HG03196 (cell line): Measurements from ENCODE around the gene CBX3.
"Not testable (repeated sequence)": the region's sequence is repeated elsewhere in the genome, so short reads cannot be mapped to it uniquely, and the experiment has no call there.

Experiments used
- ATAC-seq: cut with Tn5 transposase; IDR thresholded peaks from one replicate; pipeline ENCODE4 v1.9.1; 2021; ENCODE audit not compliant: unreplicated experiment

The CBX3 gene

DNA sequence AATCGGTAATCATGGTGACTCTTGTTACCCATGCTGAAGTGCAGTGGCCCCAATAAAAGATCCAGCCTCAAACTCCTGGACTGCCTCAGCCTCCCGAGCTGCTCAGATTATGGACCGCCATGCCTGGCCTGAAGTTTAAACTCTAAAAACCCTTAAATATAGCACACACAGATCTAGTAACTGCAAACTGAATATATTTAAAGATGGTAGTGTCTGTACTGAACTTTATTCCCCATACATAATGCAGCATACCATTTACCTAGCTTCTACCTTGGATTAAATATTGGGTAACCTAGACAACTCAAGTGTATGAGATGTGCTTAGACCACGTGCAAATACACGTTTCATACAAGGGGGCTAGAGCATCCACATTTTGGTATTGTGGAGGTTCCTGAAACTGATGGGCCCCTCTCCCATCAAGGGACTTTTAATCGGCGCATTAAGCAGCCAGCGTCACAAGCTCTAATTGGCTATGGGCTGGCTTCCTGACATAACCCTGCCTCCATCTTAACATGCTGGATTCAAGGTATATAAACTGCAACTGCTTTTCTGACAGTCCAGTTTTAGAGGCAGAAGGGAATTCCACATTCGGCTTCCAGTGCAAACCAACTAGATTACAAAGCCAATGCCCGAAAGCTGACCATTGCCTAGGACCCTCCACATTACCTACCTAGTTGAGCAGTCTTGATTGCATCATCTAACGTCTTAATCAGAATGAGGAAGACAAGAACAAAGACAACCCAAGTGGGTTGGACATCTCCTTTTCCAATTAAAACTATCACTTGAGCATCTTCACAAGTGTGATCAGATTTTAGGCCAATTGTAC, 14.0 kb upstream of the CBX3 start:
- no peak for ATAC-seq

DNA sequence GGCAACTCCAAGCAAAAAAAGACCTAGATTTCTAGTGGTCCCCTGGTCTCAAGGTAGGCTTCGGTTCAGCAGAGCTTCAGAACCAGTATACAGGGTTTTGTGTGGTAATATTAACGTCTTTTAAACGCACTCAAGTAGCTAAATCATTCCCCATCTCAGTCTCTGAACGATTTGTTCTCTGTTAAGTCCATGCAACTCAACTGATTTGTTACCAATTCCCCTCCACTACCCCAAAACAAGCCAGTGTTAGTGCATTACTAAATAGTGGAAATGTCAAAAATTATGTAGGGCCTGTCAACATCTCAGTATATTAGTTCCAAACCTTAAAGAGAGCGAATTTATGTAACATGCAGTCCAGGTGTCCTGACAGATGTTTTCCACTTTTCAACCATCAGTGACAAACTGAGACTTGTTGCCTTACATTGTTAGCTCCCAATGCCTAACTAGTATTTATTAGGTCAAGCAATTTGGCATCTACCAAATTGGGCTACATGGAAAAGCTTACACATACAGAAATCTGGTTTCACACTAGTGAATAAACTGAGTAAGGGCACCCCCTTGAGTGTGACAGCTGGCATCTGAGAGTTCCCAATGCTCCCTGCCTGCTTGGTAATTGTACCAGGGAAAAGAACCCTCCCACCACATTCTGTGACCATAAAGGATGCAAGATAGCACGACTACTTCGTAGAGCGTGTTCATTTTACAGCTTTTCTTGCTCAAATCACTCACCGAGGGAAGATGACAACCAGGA, 13.2 kb upstream of the CBX3 start:
- ATAC-seq: no peak

DNA sequence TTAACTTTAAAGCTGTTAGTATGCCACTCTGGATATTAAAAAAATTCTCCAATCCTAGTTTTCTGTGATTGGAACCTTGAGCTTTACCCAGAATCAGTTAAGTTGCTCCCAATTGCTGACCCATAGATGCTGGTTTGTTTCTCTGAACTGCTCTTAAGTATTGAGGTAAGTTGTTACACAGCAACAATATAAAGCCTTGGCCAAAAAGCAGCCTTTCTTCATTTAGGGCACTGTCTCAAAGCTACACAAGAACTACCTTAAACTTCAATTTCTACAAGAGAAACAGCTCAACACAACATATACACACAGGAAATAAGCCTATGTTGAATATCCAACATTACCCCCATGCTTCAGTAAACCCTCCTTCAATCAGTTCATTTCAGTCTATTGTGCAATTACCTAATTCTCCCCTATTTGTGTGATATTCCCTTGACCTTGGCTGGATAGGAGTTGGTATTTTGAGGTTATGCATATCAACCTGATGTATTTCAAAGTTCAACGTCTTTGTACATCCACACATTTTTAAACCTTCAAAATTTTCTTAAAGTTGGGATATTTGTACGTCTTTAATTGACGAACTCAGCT, 12.5 kb upstream of the CBX3 start:
- ATAC-seq: no peak

DNA sequence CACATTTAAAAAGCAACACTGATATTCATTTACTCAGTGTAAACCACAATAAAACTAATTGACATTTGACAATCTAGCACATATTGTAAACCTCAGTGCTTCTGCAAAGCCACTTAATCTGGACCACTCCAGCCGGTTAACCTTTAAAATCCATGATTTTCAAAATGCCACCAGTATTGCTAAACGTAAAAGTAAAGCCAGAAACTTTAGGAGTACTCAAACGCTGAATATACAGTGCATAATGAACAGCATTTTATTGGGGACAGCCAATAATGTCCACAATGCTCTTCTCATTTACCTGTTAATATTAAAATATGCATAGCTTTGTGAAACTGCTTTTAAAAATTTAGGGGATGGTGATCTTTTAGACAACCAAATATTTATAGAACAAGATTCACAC, 11.8 kb upstream of the CBX3 start:
- no peak for ATAC-seq

DNA sequence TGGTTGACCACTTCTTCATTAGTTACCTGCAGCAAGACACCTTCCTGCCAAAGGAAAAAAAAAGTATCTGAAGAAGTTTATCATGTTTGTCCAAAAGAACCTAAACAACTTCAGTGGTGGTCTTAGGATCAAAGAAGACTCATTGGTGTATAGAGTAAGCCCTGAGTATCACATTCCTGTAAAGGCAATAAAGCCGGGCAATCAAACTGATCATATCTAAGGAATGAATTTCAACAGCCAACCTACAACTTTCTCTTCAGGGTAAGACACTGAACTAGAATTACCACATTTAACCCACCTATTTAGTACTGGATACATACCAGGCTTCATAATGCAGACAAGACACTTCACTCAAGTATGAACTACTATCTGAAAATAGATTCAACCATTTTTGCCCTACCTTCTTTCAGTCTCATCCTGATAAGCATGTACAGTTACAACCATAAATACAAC, 11.1 kb upstream of the CBX3 start:
- ATAC-seq: no peak

DNA sequence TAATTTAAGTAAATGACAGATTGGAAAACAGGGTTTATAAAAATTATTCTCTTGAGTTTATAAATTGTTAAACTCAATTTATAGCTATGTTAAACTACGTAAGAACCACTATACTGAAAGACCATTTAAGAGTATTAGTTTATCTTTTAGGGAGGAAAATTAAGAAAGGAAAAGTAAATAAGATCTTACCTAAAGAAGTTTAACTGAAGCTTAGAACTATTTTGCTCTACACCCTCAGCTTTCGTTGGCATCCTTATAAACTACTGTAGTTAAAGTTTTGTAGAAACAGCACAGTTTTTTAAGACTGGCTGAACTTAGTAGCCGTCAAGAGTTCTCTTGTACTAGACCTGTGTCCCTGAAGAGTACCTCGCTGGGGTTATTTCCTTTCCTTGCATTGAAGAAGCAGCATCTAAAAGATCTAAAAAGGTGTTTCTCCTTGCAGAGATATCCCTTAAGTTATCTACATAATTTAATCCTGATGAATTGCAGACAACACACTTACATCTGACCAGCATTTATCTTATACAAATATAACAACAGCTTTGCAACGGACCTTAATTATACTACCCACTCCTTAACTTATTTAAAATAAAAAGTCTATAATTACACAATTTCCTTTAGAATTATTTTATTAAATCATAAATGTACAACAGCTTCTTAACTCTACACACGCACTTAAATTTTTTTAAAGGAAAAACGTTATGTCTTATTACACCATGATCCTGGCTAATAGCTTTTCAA, 10.1 kb upstream of the CBX3 start:
- ATAC-seq: no peak

DNA sequence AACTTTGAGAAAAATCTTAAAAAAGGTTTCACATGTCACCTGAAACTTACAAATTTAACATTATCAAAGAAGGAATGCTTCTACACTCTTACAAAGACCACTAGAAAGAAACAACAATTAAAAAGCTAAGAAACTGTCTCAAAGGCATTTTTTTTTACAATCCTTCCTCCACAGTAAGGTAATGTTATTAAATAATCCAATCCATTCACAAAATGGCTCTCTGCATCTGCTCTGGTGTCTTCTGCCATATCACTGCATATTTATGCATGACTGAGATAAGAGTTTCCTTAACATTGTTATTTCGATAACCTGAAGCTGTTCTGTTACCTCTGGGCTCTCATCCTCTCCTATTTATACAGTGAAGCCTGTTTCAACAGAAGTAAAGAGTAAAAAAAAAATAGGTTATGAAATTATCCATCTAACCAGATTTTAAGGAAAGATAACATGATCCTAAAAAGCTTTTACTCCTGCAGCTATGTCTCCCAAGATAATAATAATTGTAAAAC, 9.5 kb upstream of the CBX3 start:
- no peak for ATAC-seq

DNA sequence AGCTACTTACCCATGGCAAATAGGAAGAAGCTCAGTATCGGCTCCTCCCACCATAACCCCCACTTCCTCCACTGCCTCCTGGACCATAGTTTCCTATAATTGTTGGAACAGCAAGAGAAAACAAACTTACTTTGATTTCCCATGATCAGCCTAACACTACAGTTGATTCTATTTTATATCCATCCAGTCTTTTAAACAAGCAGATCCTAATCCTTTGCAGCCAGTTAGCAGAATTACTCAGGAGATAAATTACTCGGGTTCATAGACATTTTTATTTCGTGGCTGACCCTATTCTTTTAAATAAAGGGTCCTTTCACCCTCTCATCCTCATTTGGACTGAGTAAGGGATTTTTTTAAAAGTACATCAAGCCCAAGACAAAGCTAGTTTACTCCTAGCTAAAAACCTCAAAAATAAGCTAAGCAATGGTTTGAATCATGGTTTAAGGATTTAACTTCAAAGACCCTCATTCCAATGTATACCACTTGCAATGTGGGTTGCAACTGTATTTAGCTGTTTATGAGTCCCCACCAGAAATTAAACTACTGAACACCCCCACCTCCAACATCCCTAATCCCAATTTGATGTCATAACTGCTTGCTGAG, 9.0 kb upstream of the CBX3 start:
- no peak for ATAC-seq

DNA sequence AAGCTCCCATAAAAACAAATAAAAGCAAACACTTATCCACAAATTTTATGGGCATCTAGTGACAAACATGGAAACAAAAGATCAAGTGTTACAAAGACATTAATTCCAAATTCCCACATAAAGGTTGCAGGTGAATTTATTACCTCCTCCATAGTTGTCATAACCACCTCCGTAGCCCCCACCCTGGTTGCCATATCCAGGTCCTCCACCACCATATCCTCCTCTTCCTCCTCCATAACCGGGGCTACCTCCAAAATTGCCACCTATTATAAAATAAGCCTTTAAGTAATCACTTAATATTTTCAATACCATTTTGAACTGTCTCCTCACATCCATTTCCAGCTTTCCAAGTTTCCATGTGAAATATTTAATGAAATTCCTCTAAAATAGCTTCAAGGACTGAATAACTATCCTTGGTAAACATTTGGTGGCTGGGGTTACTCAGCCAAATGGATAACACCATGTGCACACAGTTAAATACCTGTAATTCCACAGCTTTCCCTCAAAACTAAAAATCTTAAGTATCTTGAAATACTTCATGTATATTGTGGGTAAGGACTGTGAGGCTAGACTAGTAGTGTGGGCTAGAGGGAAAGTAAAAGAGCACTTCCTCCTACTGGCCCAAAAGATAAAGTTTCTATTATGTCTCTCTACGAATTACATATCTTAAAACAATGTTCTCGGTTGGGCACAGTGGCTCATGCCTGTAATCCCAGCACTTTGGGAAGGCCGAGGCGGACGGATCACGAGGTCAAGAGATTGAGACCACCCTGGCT, 7.9 kb upstream of the CBX3 start:
- ATAC-seq: no peak

DNA sequence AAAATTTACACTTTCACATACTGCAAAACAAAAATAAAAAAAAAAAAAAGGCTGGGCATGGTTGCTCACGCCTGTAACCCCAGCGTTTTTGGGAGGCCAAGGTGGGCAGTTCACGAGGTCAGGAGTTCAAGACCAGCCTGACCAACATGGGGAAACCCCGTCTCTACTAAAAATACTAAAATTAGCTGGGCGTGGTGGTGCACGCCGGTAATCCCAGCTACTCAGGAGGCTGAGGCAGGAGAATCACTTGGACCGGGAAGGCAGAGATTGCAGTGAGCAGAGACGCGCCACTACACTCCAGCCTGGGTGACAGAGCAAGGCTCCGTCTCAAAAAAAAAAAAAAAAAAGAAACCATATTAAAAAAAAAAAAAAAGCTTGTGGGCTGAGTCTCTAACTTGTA, 6.8 kb upstream of the CBX3 start:
- ATAC-seq: not testable (repeated sequence)

DNA sequence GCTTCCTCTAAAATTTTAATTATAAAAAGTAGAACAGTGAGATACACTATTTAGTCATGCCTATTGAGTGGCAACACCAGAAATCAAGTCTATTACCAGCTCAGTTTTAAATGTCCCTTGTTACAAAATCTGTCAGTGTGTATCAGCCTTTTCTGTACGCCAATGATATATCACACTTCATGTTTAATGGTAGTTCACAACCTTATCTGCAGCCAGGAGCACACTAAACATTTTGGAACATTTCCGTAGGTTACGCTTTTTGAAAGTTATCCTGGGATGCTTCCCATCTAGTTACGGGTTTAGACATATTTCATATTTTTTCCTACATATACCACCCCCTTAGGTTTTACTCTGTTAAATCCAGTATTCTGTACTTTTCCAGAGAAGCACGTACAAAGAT, 6.4 kb upstream of the CBX3 start:
- ATAC-seq: no peak

DNA sequence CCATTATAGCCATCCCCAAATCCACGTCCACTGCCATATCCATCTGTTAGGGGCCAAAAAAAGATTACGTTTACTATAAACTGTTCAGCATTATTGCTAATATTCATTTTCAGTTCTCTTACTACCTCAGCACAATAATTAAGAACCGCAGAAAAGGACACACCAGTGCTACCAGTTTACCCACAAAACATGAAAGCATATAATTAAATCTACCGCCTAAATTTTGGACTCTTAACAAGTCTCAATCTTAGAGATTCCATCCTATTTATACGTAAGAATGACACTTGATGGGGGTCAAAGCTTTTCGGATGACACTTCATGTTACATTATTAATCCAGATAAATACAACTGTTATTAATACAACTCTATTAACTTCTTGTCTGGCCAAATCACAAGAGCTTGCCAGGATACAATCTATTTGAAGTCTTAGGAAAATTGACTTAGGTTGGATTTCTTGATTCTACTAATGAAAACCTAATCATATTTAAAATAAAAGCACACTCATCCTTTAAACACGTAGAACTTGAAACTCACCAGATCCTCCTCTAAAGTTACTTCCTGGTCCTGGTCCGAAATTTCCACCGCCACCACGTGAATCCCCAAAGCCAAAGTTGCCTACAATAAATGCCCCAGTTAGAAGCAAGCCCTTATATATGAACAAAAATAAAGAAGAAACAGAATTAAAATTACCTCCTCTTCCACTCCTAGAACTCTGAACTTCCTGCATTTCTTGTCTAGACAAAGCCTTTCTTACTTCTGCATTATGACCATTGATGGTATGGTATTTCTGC, 5.5 kb upstream of the CBX3 start:
- no peak for ATAC-seq

DNA sequence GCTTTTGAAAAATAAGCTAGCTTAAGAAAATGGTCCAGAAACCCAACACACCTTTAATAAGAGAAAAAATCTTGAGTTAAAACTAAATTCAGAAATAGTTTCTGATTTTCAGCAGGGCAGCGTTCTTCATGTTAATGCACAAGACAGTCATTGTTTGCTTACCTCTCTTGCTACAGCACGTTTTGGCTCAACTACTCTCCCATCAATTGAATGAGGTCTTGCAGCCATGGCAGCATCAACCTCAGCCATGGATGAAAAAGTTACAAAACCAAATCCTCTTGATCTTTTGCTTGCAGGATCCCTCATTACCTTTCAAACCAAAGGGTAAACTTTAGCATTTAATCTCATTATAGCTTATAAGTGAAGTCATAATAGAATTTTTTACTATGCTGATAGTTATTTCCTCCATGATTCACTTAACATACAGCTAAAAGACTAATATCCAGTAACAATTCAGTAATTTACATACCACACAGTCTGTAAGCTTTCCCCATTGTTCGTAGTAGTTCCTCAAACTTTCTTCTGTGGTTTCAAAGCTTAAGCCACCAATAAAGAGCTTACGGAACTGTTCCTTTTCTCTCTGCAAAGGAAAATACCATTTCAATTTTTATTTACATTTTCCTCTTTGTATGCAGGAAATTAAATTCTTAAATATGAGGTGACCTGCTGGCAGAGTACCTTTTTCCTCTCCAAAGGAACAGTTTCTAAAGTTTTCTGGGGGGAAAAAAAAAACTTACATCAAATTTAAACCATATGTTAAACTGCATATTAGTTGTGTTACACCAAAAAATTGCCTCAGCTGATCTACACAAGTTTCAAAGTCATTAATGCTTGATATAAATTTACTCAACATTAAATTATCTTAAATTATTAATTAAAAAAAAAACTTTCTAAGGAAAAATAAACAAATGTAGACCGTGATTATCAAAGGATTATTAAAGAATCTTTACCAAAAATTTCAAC, 4.1 kb upstream of the CBX3 start:
- ATAC-seq: no peak

DNA sequence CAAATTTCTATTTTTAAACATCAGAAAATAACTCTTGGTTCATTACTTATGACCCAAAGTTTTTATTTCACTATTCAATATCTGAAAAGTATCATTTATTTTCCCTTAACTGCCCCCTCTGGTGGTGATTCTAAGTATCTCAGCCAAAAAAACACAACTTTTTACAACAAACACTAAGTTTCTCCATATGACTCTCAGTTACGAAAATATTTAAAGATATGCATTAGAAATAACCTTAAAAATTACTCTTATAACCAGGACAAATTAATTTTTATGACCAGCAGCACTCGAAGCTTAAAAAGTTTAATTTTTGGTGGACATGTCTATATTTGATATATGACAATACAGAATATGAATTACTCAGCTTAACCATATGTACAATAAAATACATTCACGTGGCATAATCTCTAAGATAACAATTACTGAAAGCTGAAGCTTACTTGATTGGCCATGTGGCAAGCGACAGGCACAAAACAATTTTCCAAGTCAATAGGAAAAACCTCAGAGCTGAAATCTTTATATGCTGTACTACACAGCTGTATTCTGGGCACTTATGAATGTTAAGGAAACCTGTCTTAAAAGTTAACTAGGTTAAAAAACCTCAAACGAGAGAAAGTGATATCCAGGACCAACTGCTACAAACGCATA, 3.3 kb upstream of the CBX3 start:
- no peak for ATAC-seq

DNA sequence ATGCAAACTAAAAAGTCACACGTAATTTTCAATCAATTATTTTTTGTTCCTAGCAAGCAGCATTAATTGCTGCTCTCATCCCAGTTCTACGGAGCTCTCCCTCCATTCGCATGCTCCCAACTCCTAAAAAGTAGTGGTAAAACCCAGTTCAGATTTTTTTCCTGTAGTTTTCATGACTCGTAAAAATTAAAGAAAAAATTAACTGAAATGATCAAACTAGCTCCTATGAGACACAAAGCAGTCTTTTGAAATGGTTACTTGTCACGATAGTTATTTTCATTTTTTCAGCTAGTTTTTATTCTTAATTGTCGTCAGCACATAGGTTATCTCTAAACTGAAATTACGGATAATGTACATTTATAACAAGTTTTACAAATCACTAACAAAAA, 2.8 kb upstream of the CBX3 start:
- no peak for ATAC-seq

DNA sequence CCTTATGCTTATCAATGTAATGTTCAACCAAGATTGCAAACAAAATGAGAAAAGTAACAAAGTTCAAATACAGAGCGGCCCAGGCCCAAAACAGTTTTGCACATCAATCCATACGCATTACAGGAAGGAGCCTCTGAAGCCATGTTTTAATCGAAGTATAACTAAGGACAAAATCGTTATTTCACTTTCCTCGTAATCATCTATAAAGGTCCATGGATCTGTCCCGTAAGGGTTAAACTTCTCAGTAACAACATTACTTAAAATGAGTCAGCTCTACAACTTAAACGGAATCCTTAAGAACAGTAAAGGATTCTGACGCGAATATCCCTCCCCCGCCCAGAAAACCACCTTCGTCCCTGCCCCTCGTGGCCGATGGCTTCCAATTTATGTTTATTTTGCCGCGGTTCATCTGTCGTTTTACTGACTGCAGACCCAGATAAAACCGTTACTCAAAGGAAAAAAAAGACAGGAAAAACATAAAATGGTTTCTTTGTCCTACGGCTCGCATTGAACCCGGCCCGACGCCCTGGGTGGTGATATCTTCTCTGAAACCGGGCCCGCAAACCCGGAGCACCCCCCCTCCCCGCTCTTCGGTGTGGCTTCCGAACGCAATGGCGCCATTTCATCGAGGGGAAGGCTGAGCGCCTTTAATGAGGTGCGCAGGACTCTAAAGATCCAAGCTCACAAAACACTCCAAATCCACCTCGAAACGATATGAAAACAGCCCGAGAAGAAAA, 2.1 kb upstream of the CBX3 start:
- ATAC-seq: no peak

DNA sequence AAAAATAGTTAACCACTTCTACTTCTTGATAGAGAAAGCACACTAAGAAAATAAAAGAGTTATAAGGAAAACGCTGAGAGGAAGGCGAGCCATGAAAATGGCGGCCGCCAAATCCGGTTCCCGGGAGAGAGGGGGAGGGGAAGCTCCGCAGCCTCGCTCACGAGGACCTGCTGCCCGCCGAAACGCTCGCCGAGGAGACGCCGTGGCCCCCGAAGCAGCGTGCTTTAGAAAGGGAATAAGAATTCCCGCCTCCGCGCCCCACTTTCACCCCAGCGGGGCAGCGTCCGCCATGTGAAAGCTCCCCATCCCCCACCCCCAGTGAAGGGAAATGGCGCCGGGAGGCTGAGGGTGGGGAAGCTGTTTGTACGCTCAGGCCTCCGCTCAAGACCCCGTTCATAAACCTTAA, 1.5 kb upstream of the CBX3 start:
- ATAC-seq: peak; percentile 11
